ENCODE data around the gene BNC2. TPM values are rescaled to one million over a fixed set of nuclear protein-coding genes. Genes with fewer than 3 reads are reported as not detected.

Gene BNC2
- total RNA-seq, 1 experiment from 2014 or later, result 43.6 TPM

DNA sequence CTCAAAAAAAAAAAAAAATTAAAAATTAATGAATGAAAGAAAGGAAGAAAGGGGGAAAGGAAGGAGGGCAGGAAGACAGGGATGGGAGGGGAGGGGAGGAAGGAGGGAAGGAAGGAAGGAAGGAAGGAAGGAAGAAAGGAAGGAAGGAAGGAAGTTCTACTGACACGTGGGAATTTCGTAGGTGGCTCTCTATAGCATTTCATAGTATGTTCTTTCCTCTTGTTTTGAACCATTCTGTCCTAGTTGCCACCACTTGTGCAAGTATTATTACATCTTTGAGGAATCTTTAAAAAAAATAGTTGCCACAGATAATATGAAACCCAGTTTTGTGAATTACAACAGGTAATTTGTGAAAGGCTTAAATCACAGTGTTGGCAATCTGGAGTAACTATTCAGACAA, 253.8 kb downstream of the BNC2 start:
- Mint-ChIP-seq H3K9me3 (no peaks in the 10 kb centered on the region), H3K4me3 (no peak overlapping the region), H3K27me3 (ENCODE audit: low read depth) (no peaks in the 10 kb centered on the region), H3K27ac (no peak overlapping the region), H3K36me3 (ENCODE audit: insufficient read depth in 1 of 3, low read depth in 3 of 3) (no peaks in the 10 kb centered on the region), H3K4me1 (peaks cover 56 to 58% of the 10 kb centered on the region in 2 experiments)
- Histone ChIP-seq H3T11ph (ENCODE audit: low read length) (no peak overlapping the region), H3K9ac (ENCODE audit: extremely low read depth, insufficient read length, low read length) (no peak overlapping the region), H2BK120ac (ENCODE audit: low read depth, low read length, poor library complexity, severe bottlenecking) (no peak overlapping the region), H3K27me3 (ENCODE audit: insufficient read depth, low read length) (no peaks in the 10 kb centered on the region), H4K91ac (ENCODE audit: insufficient read length, low read depth, low read length) (no peak overlapping the region), H4K8ac (replicated peaks; ENCODE audit: insufficient read length, low read depth, low read length) (no peak overlapping the region), H3K4me1 (ENCODE audit: insufficient read depth, low read length) (peaks cover 5% of the 10 kb centered on the region), H3K18ac (ENCODE audit: insufficient read length, low read depth, low read length) (no peak overlapping the region), H4K5ac (ENCODE audit: insufficient read length, low read depth, low read length) (no peak overlapping the region), H2AK5ac (ENCODE audit: insufficient read length, low read length) (no peak overlapping the region), H3K4me2 (ENCODE audit: insufficient read depth, insufficient read length, low read length) (no peak overlapping the region), H3K14ac (ENCODE audit: insufficient read depth, low read length) (no peak overlapping the region), H2BK5ac (ENCODE audit: insufficient read length, low read length) (no peak overlapping the region), H2BK20ac (ENCODE audit: low read depth, low read length, poor library complexity, severe bottlenecking) (no peak overlapping the region), H3K79me1 (ENCODE audit: insufficient read depth, low read depth, low read length, poor library complexity, severe bottlenecking) (peaks cover 3% of the 10 kb centered on the region), H3K4ac (ENCODE audit: low read depth, low read length) (no peak overlapping the region), H4K20me1 (ENCODE audit: control insufficient read depth, insufficient read depth, insufficient read length) (no peaks in the 10 kb centered on the region), H2AFZ (ENCODE audit: low read length) (no peak overlapping the region), H3K79me2 (ENCODE audit: insufficient read depth, low read length) (no peaks in the 10 kb centered on the region), H3K23me2 (ENCODE audit: insufficient read length, low read depth, low read length, poor library complexity, severe bottlenecking) (no peaks in the 10 kb centered on the region), H3K56ac (ENCODE audit: insufficient read length, low read depth, low read length) (no peak overlapping the region), H3K23ac (ENCODE audit: insufficient read length, low read depth, low read length) (no peak overlapping the region), H2BK15ac (ENCODE audit: low read depth, low read length) (no peak overlapping the region), H2BK12ac (ENCODE audit: insufficient read length, low read depth, low read length) (no peak overlapping the region), H3K27ac (ENCODE audit: insufficient read length, low read depth, low read length) (no peak overlapping the region), H3K9me3 (ENCODE audit: control insufficient read depth, low read depth, low read length) (no peaks in the 10 kb centered on the region)
- DNase-seq, result no peak
- no CpG with 5 or more reads among the region's 2 CpGs for WGBS (ENCODE audit: extremely low coverage, insufficient read length, low lambda C conversion rate)
- TF ChIP-seq, protein P1, sequence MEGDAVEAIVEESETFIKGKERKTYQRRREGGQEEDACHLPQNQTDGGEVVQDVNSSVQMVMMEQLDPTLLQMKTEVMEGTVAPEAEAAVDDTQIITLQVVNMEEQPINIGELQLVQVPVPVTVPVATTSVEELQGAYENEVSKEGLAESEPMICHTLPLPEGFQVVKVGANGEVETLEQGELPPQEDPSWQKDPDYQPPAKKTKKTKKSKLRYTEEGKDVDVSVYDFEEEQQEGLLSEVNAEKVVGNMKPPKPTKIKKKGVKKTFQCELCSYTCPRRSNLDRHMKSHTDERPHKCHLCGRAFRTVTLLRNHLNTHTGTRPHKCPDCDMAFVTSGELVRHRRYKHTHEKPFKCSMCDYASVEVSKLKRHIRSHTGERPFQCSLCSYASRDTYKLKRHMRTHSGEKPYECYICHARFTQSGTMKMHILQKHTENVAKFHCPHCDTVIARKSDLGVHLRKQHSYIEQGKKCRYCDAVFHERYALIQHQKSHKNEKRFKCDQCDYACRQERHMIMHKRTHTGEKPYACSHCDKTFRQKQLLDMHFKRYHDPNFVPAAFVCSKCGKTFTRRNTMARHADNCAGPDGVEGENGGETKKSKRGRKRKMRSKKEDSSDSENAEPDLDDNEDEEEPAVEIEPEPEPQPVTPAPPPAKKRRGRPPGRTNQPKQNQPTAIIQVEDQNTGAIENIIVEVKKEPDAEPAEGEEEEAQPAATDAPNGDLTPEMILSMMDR (conservative IDR thresholded peaks at IDR 0.05), result no peak

Measured in H9 (cell line).